HG02943 (cell line): Measurements from ENCODE around the gene KIFC1.

Source experiments
- ATAC-seq: cut with Tn5 transposase; IDR thresholded peaks from one replicate; pipeline ENCODE4 v1.9.1; 2021; ENCODE audit warnings: mild to moderate bottlenecking, low read depth, moderate library complexity; ENCODE audit not compliant: unreplicated experiment

KIFC1 gene

DNA sequence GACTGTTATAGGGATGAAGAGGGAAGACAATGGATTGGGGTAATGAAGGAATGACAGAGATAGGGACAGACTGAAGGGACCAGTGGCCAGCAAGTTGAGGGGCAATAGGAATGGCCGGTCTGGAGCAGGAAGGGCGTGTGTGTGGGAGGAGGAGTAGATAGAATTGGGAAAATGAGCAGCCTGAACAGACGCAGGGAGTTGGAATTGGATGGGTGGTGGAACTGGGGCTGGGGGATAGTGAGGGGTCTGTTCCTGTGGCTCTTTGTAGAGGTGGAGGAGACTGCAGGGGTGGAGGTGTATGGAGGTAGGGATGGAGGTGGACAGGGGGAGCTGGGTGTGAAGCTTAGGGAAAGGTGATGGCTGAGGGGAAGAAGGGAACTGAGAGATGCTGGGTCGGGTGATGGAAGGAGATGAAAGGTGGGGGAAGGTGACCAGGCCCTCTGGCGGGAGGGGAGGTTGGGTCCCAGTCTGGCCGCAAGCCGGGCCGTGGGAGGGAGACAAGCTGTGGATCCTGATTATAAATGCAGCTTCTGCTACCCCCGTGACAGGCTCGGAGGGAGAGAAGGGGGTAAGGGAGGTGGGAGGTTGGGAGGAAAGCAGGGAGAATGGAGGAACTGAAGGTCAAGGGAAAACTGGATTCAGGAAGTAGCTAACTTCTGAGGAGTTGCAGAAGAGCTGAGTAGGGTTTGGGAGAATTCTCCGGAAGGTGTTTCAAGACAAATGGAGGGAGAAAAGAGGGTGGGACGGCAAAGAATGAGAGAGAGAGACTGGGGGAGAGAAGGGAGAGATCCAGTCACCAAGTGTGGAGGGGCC lies 33.4 kb downstream of the KIFC1 start:
- no peak for ATAC-seq

DNA sequence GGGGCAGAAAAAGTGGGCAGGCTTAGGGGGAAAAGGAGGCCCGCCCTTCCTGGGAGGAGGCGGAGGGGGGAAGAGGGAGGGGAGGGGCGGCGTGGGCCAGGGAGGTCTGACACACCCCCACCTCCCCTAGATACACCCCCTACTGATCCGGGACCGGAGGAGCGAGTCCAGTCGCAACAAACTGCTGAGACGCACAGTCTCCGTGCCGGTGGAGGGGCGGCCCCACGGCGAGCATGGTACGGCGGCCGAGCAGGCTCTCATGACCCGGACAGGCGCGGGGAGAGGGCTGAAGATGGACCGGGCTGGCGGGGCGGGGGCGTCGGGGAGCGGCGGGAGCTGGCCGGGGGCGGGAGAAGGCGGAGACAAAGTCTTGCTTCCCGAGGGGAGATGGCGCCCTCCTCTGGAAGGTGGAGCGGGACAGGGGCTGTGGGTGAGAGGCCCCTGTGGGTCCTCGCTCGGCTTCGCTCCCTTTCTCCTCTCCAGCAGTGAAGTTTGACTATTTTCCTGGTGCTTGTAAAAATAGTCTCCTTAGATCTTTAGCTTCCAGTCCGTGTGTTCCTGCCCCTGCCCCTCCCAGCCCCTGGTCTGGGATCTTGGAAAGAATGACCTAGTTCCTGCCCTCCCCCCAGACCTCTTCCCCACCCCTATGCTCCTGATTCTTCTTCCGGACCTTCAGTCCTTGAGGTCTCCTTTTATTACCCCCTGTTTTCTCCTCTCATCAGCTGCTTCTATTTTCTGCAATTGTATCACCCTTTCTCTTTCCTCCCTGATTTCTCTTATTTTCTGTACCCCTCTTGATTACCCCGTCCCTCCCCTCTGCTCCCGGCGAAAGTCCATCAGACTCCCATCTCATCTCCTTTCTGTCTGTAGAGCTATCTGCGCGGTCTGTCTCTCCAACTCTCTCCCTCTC lies 34.3 kb downstream of the KIFC1 start:
- no peak for ATAC-seq

DNA sequence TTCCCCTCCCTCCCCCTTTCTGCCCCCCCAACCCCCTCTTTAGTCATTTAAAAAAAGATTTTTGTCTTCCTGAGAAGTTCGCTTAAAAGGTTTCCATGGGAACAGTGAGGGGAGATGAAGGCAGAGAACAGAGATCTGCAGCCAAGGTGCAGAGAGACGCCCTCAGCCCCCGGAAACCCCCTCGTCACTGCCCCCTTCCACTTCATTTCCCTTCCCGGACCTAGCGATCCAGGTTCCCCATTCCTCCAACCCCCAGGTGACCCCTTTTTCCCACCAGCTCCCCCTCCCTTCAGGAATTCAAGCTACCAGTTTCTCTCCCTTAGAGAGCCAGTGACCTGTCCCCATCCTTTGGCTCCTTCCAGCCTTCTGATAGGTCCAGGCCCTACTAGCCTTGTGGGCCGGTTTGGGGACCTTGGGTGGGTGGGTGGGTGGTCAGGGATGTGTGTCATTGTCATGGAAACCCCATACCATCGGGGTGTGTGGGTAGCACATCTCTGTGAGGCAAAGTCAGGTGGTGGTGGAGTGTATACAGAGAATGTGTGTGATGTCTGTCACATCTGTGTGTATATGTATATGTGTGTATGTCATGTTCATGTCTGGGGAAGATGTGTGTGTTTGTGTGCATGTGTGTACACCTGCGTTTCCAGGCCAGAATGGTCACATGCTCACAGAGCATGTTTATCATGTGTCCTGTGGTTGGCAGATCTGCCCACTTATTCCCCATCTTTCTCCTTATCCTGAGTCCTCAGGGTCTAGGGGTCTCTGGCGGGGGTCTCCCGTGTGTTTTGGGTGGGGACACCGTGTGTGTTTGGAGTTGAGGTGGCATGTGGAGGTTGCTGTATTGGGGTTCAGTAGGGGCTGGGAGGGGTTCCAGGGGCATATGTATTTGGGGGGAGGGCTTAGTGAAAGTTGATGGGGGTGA lies 35.2 kb downstream of the KIFC1 start:
- no peak for ATAC-seq

DNA sequence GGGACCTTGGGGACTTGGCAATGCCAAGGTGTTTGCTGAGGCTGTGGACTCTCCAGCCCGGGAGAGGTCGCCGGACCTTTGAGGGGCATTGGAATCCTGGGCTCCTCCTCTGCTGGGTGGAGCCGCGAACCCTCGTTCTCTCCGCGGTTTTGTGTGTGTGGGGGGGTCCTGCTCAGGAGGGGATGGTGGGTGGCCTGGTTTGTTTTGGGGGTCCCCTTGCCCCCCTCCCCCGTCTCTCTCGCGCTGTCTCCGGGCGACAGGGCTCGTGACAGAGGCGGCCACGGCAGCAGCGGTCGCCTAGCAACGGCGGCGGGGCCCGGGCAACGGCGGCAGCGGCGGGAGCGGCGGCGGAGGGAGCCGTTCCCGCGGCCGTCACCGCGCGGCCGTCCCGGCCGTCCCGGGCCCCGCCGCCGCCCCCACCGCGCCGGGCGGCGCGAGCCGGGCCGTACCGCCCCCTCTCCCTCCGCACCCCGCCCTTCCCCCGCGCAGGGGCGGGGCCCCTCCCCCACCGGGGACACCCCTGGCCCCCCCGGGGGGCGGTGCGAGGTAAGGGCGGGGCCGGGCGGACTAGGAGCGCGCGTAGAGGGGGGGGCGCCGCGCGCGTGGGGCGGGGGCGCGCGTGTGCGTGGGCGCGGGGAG lies 36.1 kb downstream of the KIFC1 start:
- no peak for ATAC-seq

DNA sequence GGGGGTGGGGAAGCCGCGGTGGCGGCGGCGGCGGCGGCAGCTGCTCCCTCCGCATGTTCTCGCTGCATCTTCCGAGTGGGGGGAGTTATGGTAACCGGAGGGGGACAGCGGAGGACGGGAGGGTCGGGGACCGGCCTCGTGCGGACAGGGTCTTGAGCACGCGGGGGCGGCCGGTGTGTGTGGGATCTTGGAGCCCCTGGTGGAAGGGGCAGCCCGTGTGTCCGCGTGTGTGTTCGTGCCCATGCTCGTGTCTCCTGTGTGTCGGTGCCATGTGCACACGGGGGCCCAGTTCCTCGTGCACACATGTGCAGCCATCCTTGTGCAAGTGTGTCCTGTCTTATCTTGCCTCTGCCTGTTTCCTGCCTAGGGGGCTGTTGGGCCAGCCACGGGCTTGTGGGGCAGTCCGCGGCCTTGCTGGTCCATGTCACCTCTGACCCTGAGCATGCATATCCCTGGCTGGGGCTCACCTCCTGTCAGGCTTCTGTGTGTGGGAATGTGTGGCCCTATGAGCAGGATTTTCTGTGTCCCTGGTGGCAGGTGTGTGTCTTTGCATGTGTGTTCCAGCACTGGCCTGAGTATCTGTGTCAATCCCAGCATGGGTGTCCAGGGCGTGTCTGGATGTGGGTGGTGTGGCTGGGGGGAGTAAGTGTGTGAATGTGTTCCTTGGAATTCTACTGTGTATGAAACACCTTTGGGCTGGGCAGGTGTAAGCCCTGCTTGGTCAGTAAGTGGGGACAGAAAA lies 36.8 kb downstream of the KIFC1 start:
- no peak for ATAC-seq

DNA sequence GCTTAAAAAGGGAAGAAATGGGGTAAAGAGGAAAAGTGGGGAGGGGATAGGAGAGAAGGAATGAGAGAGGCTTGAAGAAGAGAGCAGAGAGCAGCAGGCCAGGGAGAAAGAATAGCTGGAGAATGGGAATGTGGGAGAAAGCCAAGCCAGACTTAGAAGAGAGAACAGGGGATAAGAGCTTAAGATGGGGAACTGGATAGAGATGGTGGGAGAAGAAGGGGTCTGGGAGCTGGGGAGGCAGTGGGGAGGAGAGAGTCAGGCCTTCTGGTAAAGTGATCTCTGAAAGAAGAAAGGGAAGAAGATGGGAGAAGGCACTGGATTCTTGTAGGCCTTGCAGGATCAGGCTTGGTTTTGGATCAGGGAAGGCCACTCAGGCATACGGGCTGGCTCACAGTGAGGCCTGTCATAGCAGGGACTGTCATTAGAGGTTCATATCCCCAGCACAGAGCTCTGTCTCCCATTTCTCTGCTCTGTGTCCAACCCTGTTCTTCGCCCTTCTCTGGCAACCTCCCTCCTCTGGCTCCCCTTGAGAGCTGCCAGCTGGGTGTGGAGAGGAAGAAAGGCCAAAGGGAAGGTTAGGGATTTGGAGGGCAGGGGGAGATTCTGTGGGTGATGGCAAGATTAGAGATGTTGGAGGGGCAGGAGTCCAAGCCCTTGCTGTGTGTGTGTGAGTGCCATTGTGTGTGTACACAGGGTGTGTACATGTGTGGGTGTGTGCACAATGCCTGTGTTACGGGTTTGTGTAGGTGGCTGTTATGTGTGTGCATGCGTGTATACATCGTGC lies 37.5 kb downstream of the KIFC1 start:
- no peak for ATAC-seq

DNA sequence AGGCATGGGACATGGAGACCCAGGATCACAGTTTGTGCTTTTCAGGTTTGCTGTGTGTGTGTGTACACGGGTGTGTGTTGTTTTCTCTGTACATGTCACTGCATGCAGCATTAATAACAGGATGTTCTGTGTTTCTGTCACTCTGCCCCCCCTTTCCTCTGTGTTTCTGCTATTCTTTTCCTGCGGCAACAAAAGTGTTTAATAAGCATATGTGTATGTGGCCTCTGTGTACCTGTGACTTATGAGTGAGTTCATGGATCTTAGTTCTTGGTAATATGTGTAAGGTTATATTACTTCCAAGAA lies 38.1 kb downstream of the KIFC1 start:
- no peak for ATAC-seq

DNA sequence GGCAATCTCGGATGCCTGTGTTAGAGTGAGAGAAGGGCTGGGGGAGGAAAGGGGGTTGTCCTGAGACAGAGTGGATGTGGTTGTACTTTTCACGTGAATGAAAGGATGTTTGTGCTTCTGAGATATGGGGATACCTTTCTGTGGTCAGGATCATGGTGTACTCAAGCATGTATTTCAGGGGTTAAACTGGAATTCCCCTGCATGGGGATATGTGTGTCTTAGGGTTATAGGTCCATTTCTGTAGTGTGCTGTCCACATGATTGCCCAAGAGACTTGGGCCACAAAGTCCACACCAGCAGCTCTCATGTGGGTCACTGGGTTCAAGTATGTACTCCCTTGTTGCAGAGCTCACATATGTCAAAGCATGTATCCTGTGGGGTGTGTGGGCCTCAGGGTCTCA lies 38.7 kb downstream of the KIFC1 start:
- ATAC-seq = no peak

DNA sequence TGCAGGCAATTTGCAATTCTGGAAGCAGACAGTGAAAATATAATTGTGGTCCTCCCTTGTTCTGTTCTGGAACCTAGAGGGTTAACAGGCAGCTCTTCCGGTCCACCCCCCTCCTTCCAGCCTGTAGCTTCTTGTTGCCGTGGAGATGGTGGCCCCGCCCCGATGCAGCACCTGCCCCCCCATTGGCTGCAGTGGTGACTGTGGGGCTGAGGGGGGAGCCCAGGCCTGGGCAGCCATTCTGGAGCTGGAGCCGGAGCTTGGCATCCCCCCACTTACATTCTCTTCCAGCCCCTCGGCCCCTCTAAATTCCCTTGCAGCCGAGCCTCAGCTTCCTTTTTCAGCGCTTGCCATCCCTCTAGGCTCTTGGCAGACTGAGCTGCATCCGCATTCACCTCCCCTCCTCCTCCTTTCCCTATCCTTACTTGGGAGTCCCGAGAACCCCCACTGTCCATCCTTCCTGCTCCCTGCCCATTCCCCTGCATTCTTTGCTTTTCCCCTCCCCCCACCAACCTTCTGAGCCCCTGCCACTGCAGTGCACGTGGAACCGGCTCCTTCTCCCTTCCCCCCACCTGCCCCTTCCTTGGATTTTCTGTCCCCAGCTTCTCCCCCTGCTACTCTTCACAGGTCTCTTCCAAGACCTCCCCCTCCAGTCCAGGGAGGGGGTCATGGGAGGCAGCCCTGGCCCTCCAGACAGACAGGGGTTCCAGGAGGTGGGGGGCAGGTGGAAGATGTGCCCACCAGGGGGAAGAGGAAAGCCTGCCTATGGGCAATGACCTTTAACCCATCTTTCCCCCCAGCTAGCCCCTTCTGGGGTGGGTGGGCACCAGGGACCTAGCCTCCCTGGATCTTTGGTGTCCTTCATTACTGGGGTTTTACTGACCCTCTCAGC lies 39.6 kb downstream of the KIFC1 start:
- ATAC-seq = peak; percentile 49

DNA sequence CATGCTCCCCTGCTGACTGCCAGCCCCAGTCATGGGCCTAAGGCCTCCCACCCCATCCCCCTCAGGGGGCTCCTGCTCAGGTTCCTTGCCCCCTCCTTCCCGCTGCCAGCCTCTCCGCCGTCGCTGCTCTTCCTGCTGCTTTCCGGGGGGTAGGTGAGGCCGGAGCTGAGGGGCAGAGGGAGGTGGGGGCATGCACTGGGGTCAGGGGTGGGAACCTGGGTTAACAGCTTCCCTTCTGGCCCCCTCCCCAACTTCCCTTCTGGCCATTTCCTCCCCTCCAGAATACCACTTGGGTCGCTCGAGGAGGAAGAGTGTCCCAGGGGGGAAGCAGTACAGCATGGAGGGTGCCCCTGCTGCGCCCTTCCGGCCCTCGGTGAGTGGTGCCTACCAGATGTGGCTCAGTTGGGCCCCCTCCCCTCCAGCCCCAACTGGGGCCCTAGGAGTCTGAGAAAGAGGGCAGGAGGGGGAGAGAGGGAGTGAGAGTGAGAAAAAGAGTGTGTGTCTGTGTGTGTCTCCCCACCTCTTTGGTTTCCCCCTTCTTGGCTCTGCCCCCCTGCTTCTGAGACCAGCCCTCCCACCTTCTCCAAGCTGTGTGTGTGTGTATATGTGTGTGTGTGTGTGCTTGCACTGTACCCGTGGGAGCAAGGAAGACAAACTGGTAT lies 40.4 kb downstream of the KIFC1 start:
- ATAC-seq = no peak

DNA sequence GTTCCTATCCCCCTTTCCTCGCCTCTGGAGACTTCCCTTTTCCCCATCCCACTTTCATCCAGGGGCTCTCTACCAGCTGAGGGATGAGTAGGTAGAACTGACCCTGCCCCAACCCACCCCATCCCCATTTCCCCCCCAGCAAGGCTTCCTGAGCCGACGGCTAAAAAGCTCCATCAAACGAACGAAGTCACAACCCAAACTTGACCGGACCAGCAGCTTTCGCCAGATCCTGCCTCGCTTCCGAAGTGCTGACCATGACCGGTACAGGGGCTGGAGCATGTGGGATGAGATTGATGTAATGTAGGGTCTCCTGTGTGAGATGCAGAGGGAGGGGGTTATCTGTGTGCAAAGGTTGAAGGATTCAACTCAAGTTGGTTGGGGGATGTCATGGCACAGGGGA lies 40.9 kb downstream of the KIFC1 start:
- no peak for ATAC-seq

DNA sequence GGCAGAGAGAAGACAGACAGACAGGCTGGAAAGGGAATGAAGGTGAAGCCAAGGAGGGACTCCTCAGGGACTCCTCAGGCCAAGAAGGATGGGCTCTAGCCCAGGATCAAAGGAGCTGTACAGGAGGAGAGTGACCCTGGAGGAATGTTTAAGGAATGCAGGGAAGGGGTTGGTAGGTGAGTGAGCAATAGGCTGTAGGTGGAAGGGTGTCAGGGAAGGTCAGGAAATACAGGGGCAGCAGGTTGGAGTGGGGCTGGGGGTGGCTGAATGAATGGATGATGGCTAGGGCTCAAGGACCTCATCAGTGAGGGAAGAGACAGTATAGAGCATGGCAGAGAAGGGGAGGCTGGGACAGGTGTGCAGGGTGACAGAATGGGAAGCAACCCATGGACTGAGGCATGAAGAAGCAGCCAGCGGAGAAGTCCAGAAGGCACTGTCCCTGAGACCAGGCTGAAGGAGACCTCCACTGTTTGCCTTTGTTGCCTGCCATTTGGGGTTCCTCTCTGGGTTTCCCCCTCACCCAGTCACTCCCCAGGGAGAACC lies 41.4 kb downstream of the KIFC1 start:
- ATAC-seq = no peak

DNA sequence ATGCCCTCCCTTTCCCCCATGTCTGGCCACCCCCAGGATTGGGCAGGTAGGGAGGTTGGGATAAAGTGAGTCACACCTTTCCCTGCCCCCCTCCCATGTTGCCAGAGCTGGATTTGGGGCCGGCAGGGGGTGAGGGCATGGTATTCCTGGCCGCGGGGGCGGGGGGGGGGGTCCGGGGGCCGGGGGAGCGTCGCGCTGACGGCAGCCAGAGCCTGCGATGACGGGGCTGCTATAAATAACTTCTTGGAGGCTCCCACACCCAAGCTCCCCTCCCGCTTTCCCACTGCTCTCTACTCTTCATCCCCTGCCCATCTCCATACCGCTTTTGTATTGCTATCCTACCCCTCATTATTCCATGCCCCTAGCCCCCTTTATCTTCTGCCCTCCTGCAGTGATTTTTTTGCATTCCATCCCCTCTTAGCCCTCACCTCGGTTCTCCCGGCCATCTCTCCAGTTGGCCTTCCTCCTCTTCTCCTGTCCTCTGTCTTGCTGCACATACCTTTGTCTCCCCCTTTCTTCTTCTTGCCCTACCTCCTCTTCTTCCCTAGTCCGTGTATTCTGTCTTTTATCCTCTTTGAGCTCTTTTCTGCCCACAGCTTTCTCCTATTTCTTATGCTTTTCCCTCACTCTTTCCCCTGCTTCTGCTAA lies 42.0 kb downstream of the KIFC1 start:
- ATAC-seq = no peak

DNA sequence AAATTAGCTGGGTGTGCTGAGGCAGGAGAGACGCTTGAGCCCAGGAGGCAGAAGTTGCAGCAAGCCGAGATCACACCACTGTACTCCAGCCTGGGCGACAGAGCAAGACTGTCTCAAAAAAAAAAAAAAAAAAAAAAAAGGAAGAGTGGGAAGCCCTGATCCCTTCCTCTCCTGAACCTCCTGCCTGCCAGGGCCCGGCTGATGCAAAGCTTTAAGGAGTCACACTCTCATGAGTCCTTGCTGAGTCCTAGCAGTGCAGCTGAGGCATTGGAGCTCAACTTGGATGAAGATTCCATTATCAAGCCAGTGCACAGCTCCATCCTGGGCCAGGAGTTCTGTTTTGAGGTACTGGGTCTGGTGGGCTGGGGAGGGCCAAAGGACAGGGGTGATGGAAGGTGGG lies 43.3 kb downstream of the KIFC1 start:
- ATAC-seq = no peak

DNA sequence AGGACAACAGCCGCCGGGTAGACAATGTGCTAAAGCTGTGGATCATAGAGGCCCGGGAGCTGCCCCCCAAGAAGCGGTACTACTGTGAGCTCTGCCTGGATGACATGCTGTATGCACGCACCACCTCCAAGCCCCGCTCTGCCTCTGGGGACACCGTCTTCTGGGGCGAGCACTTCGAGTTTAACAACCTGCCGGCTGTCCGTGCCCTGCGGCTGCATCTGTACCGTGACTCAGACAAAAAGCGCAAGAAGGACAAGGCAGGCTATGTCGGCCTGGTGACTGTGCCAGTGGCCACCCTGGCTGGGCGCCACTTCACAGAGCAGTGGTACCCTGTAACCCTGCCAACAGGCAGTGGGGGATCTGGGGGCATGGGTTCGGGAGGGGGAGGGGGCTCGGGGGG lies 46.0 kb downstream of the KIFC1 start:
- no peak for ATAC-seq

DNA sequence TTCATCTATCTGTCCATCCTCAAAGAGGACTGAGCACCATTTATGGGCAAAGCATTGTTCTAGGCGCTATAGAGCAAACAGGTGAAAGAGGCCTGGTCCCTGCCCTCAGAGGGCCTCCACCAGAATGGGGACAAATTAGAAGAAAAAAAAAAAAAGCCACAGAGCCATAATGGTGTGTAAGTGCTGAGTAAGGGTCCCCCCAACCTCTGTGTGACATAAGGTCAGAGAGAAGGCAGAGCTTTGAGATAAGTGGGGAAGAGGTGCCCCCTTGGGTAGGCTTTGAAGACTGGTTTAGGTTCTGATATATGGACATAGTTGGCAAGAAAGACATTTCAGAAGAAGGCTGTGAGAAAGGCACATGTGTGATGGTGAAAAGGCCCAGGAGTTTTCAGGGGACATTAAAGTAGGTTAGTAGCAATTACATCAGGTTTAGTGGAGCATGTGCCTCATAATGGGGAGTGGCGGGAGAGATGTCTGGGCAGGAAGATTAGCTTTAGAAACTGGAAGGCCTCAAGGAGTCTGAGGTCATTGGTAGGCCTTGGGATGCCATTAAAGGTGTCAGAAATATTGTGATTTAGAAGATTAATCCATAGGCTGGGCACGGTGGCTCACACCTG lies 47.5 kb downstream of the KIFC1 start:
- ATAC-seq = no peak
